NCI-H2029 (cell line): ENCODE measurements around the gene RNF44.

Experiments
- DNase-seq: peaks from one replicate; lab custom pipeline; 2025; lab: John Stamatoyannopoulos, UW

The RNF44 gene

GRCh38 chr5:176535101-176535663 lies 2.0 kb downstream of the RNF44 start:
- DNase-seq = no peak

- no peak for DNase-seq
Observed at GRCh38 chr5:176534640-176535039, 2.6 kb downstream of the RNF44 start.

GRCh38 chr5:176533894-176534611 lies 3.1 kb downstream of the RNF44 start:
- no peak for DNase-seq

GRCh38 chr5:176533390-176533789 lies 3.8 kb downstream of the RNF44 start:
- DNase-seq = no peak

- no peak for DNase-seq
Observed at GRCh38 chr5:176532795-176533194, 4.4 kb downstream of the RNF44 start.

- DNase-seq = no peak
Observed at GRCh38 chr5:176531902-176532493, 5.2 kb downstream of the RNF44 start.

GRCh38 chr5:176530983-176531901 lies 6.0 kb downstream of the RNF44 start:
- DNase-seq = no peak

GRCh38 chr5:176530393-176530982 lies 6.7 kb downstream of the RNF44 start:
- no peak for DNase-seq

- DNase-seq = no peak
Observed at GRCh38 chr5:176529741-176530141, 7.5 kb downstream of the RNF44 start.

- DNase-seq = no peak
Observed at GRCh38 chr5:176529116-176529740, 8.0 kb downstream of the RNF44 start.

GRCh38 chr5:176528761-176529115 lies 8.5 kb downstream of the RNF44 start:
- DNase-seq = no peak

- no peak for DNase-seq
Observed at GRCh38 chr5:176528301-176528700, 8.9 kb downstream of the RNF44 start.

GRCh38 chr5:176527246-176528222 lies 9.7 kb downstream of the RNF44 start:
- DNase-seq = no peak

GRCh38 chr5:176526462-176526861 lies 10.7 kb downstream of the RNF44 start:
- no peak for DNase-seq

GRCh38 chr5:176525677-176526076 lies 11.5 kb downstream of the RNF44 start:
- DNase-seq = no peak

- DNase-seq = no peak
Observed at GRCh38 chr5:176524987-176525386, 12.2 kb downstream of the RNF44 start.

- DNase-seq = no peak
Observed at GRCh38 chr5:176524138-176524537, 13.1 kb downstream of the RNF44 start.

- no peak for DNase-seq
Observed at GRCh38 chr5:176521699-176522263, 15.4 kb downstream of the RNF44 start.

- DNase-seq = no peak
Observed at GRCh38 chr5:176521286-176521685, 15.9 kb downstream of the RNF44 start.
